GM21526 (cell line): ENCODE results near the gene GNPAT.

Experiments used
- ATAC-seq: cut with Tn5 transposase; IDR thresholded peaks from one replicate; pipeline ENCODE4 v1.9.1; 2021; ENCODE audit warnings: moderate library complexity; ENCODE audit not compliant: unreplicated experiment, low FRiP score

The GNPAT gene

DNA sequence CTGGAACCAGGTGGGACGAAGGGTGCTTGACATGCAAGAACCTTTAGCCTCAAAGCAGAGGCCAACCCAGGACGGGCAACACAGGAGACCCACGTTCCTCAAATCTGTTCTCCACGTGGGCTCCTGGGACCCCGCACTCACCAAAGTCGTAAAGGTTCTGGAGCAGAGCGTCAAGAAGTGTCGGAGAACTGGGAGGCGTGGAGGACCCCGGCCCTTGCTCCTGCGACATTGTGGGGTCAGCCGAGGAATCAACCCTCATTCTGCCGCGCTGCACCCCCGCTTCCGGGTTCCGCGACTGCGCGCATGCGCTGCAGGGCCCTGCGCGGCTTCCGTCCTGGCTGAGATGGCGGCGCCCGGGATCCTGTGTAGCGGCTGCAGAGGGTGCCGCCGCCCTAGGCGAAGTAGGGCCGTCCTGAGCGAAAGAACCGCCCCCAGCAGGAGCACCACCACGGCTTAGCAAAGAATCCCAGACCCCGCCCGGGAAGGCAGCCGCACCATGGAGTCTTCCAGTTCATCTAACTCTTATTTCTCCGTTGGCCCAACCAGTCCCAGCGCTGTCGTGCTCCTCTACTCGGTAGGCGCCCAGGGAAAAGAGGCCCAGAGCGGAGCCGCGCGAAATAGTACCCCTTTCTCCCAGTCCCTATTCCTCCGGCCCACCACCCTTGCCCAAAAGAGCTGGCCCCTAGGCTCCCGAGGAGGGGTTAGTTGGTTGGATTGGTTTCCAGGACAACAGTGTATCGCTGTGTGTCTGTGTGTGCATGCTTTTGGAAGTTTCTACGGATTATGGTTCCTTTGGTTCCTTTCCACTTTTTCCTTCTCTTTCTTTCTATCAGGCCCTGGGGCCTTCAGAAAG lies at the start of gene GNPAT:
Gene GNPAT, plus strand, starts transcription at position 330 of the 853 bp plus-strand sequence. Its CDS starts 167 bp downstream, at position 497.
- ATAC-seq, result peak; percentile 96

DNA sequence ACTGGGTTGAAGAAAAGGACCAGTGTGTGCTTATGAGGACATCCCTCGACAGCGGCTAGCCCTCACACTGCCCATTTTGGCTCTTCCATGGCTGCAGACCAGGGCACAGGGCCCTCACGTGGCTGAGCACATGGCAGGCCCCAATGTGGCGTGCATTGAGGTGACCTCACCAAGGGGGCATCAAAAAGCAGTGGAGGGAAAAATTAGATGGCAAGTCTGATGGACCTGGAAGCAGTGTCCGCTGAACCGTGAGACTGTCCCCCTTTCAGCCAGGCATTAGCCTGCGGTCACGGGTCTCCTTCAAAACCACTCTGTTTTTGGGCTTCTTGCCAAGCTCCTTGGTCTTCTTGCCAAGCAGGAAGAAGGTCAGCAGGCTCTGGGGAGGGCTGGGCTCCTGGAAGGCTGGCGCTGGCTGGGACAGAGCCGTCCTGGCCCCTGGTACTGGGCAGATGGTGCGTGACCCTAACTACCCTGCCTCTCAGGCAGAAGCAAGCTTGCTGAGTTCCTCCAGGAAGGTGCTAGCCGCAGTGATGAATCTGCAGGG lies 48.3 kb upstream of the GNPAT start:
- no peak for ATAC-seq

DNA sequence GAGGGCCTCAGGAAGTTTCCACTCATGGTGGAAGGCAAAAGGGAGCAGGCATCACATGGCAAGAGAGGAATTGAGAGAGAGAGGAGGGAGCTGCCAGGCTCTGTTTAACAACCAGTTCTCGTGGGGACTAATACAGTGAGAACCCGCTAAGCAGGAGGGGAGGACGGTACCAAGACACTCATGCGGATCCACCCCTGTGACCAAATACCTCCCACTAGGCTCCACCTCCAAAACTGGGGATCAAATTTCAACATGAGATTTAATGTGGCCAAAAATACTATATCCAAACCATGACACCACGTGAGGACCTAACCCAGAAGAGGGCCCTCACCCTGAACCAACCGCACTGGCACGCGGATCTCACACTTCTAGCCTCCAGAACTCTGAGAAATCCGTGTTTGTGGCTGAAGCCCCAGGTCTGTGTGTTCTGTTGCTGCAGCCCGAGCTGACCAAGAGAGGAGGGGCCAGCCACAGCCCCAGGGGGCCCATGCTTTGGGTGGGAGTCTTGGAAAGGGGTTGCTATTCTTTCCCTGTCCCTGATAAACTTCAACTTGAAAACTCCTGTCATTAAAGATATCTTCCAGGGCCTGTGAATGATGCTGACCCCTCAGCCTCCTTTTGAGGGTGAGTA lies 47.2 kb upstream of the GNPAT start:
- ATAC-seq, result no peak

DNA sequence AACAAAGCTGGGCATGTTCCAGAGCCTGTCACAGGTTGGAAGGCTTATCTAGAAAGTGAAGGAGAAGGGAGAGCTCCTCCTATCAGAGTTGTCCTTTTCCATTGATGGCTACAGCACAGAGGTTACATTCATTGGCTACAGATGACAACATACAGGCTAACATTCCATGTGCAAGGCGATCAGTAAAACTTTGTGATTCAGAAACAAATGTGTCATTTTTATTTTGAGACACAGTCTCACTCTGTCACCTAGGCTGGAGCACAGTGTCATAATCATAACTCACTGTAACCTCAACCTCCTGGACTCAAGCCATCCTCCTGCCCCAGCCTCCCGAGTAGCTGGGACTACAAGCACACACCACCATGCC lies 46.6 kb upstream of the GNPAT start:
- ATAC-seq, result no peak

DNA sequence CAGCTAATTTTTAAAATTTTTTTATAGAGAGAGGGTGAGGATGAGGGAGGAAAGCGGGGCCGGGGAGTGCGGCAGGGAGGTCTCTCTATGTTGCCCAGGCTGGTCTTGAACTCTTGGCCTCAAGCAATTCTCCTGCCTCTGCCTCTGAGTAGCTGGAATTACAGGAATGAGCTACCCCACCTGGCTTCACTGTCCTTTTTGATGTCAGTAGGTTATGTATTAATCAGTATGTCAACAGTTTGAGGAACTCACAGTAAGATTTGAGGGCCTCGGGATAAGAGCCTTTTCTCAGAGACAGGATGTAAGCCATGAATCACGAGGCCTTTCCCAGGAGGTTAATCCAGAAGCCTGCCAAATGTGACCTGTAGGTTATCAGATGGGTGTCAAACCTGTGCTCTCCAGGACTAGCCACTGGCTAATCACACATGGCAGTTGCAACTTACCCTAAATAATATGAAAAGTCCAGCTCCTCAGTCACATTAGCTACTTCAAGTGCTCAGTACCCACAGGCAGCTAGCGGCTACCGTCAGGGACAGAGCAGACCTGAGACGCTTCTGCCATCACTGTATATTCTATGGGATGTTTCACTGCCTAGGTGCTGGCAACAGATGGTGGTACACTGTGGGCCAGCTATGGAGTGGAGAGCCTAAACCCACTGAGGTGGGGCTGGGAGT lies 46.0 kb upstream of the GNPAT start:
- no peak for ATAC-seq

DNA sequence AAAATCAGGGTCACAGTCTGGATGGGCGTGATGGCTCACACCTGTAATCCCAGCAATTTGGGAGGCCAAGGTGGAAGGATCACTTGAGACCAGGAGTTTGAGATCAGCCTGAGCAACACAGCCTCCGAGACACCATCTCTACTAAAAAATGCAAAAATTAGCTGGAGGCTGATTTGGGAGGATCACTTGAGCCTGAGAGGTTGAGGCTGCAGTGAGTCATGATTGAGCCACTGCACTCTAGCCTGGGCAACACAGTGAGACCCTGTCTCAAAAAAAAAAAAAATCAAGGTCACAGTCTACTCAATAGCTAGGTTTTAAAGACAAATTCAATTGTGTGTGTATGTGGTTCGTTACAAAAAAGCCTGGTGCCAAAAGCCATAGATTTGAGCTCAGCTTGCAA lies 44.7 kb upstream of the GNPAT start:
- ATAC-seq, result no peak

DNA sequence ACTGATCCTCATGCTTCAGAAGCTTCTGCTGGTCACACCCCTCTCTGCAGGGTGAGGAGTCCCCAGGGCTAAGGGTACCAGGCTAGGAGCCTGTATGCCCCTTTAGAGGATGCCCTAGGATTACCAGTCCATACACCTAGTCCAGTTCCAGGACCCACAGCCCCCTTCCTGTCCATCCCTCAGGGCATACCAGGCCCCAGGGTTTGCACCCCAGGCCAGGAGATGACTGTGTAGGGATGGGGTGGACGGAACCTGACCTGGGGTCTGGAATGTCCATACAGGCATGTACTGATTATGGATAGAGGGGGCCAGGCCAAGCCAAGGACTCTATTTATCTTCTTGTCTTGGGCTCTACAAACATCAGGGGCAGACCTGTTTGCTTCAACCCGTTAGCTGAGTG lies 44.3 kb upstream of the GNPAT start:
- ATAC-seq, result no peak

DNA sequence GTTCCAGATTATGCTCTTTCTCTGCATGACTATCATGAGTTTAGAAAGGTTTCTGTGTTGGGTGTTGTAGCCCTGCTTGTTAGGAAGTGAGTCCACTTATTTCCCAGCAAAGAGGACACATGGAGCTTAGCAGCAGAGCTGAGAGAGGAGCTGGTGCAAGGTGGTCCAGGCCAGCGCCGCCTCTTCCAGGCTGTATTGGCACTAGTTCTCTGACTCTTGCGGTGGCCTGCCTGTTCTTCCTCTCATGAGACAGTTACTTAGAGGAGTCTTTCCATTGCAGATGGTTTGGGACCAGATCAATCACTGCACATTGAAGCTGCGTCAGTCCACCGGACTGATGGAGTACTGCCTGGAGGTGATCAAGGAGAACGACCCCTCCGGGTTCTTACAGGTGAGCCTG lies 41.1 kb upstream of the GNPAT start:
- no peak for ATAC-seq

DNA sequence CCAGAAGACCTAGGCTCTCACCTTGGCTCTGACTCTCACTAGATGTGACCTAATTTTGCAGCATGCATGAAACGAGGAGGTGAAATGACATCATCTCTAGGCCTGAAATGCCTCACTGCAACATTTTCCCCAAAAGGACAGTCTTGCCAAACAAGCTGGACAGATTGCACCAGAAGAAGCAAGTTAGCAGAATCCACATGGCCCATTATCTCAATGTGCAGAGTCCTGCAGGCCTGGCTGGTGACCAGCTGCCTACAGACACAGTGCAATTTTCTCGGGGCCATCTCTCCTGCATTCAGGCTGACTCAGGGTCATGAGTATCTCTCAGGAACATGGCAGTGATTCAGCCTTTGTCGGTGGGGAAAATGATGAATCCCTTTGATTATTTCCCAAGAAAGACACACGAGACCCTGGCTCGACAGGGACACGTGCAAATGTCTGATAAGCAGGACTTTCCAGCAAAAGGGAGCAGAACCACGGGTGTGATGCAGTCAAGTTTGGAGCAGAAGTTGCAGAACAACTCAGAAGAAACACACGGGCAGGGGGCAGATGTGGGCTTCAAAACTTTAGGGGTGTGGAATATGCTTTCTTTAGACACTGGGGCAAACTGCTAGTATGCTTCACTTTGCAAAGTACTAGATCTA lies 40.5 kb upstream of the GNPAT start:
- ATAC-seq, result no peak

DNA sequence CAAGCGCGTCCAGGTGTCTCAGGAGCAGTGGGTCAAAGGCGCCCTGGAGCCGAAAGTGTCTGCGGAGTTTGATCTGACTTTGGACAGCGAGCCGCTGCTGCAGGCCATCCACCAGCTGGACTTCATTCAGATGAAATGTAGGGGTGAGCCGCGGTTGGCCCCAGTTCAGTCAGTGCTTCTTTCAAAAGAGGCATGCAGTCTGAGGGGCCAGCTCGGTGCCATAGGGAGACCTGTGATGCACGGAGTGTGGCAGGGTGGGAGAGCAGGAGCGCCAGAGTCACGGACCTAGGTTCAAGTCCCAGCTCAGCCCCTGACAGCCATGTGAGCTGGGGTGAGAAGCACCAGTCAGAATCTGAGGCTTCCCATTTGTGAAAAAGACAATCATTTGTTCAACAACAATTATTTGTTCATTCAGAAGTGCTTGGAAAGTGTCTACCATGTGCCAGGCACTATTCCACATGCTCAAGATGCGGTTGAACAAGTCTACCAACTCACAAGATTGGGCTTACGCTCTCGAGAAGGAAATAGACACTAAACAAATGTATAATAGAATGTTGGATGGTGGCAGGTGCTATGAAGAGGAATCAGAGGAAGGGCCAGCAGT lies 39.5 kb upstream of the GNPAT start:
- ATAC-seq, result no peak

DNA sequence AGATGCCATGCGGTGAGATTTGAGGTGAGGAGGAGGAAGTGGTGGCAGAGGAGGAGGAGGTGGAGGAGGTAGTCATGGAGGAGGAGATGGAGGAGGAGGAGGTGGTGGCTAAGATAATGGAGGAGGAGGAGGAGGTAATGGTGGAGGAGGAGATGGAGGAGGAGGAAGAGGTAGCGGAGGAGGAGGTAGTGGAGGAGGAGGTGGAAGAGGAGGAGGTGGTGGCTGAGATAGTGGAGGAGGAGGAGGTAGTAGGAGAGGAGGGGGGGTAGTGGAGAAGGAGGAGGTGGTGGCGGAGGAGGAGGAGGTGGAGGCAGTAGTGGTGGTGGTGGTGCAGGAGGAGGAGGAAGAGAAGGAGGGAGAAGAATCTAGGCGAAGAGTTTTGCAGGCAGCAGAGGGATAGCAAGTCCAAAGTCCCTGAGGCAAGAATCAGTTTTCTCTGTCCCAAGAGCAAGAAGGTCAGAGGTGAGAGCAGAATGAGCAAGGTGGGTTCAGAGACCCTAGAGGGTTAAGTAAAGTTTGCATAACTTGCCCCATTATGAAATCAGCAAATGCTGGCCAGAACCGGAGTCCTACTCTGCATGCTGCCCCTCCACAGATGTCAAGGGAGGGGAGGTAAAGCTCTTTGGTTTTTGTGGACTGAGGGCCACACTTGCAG lies 38.9 kb upstream of the GNPAT start:
- no peak for ATAC-seq

DNA sequence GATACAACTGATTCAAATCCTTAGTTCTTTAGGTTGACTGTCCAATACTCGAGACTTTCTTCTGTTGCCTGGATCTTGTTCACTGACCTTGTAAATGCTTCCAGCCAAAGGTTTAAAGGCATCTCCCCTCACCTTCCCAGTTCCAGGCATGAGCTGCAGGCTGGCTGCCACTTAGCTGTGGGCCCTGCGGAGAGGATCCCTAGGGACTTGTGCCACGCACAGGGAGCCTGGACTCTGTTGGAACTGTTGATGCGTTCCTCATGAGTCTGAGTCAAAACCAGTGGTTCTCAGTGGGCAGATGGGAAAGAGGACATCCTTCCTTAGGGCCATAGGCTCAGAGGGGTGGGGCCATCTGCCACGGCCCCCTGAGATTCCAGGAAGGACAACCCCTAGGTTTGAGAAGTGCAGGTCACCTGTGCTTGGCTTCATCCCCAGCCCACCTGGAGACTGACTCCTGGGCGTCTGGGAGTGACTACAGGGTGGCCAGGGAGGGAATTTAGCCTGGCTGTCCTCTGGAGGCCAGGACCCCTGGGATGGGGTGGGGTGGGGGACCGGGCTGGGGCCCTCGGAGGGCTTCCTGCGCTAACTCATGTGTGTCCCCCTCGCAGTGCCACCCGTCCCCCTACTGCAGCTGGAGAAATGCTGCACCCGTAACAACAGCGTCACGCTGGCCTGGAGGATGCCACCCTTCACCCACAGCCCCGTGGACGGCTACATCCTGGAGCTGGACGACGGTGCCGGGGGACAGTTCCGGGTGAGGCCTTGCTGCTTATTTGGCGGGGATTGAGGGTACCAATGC lies 37.6 kb upstream of the GNPAT start:
- no peak for ATAC-seq

DNA sequence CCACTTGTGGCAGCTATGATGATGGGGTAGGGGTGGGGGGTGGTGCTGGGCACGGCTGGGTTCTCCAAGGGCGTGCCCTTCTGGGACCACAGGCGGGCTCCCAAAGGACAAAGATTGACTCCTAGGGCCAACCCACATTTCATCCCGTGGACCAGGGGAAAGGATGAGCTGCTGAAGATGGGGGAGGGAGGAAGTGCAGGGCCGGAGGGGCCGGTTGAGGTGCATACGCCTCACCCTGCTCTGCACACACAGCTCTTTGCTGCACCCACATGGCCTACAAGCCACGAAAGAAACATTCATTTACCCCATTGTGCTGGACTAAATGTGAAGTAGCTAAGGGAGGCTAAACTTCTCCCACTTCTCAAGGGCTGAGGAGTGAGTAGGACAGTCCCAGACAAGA lies 34.2 kb upstream of the GNPAT start:
- ATAC-seq, result no peak

DNA sequence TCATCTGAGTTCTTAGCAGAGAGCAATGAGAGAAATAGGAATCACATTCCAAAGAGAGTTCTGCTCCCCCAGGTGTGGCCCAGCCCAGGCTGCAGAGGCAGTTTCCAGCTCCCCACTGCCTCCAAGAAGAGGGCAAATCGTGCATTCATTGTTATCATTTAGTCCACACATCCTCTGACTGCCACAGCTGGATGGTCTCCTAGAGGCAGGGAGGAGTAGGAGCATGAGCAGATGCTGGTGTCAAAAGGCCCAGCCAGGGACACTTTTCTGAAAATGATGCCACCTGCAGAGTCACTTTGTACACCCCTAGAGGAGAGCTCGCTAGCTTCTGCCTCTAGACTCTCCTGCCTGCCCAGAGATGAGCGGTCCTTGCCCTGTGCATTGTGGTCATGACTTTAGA lies 33.6 kb upstream of the GNPAT start:
- no peak for ATAC-seq

DNA sequence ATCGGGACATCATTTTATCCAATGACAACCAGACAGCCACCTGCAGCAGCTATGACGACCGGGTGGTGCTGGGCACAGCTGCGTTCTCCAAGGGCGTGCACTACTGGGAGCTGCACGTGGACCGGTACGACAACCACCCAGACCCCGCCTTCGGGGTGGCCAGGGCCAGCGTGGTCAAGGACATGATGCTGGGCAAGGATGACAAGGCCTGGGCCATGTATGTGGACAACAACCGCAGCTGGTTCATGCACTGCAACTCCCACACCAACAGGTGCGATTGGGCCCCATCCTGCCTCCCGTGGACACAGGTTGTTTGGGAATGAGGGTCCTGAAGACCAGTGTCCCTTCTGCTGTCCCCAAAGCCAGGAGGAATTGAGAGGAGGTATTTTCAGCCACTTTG lies 32.0 kb upstream of the GNPAT start:
- no peak for ATAC-seq

DNA sequence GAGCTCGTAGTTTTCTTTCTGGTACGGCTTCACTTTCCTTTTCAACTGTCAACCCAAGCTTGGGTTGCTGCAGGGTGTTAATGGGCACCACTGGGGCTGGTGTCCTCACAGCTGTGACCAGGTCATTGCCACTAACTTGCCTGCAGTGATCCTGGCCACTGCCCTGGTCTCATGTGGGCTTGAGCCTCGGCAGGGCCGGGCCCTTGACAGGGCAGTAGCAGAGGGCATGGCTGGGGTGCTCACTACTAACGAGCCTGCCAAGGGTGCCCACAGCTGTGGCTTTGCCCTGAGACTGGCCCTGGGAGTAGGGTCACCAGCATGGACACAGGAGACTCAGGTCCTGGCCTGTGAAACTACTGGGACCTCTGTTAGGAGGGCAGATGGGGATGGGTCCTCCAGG lies 31.5 kb upstream of the GNPAT start:
- no peak for ATAC-seq

DNA sequence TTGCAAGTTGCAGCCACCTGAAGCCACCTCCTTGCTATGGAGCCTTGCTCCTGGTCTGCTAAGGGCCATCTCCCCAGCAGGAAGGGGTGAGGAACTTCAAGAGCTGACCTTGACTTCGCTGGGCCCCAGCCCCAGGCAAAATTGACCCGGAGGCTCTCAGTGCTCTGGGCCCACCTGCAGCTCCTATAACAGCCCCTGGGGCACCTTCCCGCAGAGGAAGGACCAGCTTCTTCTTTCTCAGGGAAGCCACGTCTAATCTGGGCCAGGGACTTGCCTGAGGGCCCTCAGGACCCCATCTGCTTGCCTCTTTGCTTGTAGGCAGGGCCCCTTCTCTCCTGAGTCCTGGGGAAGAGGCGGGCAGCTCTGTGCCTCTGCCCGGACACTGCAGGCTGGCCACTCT lies 30.9 kb upstream of the GNPAT start:
- ATAC-seq, result no peak

DNA sequence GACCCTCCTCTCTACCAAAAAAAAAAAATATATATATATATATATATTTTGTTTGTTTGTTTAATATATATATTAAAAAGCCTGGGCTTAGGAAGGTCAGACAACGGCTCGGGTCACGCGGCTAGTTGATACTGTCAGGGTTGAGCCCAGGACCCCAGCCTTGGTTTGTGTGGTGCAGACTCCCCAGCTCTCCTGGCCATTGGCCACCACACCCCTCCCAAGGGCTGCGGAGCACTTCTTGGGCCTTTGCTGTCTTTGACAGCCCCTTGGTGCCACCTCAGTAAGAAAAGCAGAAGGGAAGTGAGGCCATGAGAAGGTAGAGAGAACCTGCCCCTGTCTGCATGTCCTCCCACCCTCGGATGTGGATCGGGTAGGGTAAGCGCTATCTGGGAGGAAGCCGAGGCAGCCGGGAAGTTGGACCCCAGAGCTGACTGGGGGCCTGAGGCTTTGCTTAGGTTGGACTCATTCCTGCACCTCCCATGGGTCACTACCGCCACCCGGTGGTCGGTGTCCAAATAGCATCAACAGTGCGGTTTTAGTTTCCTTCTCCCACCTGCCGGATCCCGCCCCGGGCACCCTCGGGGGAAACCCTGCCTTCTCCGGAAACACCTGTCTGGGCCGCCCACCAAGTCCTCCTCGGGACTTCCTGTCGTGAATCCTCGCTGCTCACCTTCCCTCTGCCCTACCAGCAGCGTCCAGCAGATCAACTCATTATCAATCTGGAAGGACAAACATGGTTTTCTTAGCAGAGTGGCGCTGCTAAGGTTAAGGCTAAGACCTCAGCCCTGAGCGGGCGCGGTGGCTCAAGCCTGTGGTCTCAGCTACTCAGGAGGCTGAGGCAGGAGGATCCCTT lies 29.8 kb upstream of the GNPAT start:
- ATAC-seq, result peak; percentile 89
